ENCODE measurements around the gene TTLL11.

GRCh38 chr9:122058051-122058450, 35.1 kb downstream of the TTLL11 start:
- TF ChIP-seq POLR2AphosphoS5 (IDR thresholded peaks at IDR 0.05; ENCODE audit: low read depth, low read length) = no peak
- TF ChIP-seq POLR2A (IDR thresholded peaks at IDR 0.05; ENCODE audit: low read depth, low read length) = no peak

Data from GM12891 (cell line).